ENCODE data around the gene PATJ. TPM values are rescaled to one million over a fixed set of nuclear protein-coding genes. Genes with fewer than 3 reads are reported as not detected.

PATJ gene
- total RNA-seq, 1 experiment from 2014 or later: 47.3 TPM

GRCh38 chr1:62037274-62037673, 295.0 kb downstream of the PATJ start:
- Mint-ChIP-seq H3K4me1 (peaks cover 49 to 57% of the 10 kb centered on the region in 2 experiments), H3K36me3 (ENCODE audit: insufficient read depth in 1 of 3, low read depth in 3 of 3) (no peaks in the 10 kb centered on the region), H3K4me3 (no peak overlapping the region), H3K9me3 (no peaks in the 10 kb centered on the region), H3K27ac (no peak overlapping the region), H3K27me3 (ENCODE audit: low read depth) (no peaks in the 10 kb centered on the region)
- no peaks in the 10 kb centered on the region for H3K23me2 ChIP-seq (ENCODE audit: insufficient read length, low read depth, low read length, poor library complexity, severe bottlenecking)
- no peak overlapping the region for H2BK15ac ChIP-seq (ENCODE audit: low read depth, low read length)
- no peak for DNase-seq
- no peaks in the 10 kb centered on the region for H3K27me3 ChIP-seq (ENCODE audit: insufficient read depth, low read length)
- no peak overlapping the region for H4K5ac ChIP-seq (ENCODE audit: insufficient read length, low read depth, low read length)
- no peak overlapping the region for H2AFZ ChIP-seq (ENCODE audit: low read length)
- H2BK120ac ChIP-seq (ENCODE audit: low read depth, low read length, poor library complexity, severe bottlenecking): no peak overlapping the region
- H3K4ac ChIP-seq (ENCODE audit: low read depth, low read length): no peak overlapping the region
- no peak overlapping the region for H3K56ac ChIP-seq (ENCODE audit: insufficient read length, low read depth, low read length)
- H3T11ph ChIP-seq (ENCODE audit: low read length): no peak overlapping the region
- no peak overlapping the region for H3K14ac ChIP-seq (ENCODE audit: insufficient read depth, low read length)
- no peaks in the 10 kb centered on the region for H4K20me1 ChIP-seq (ENCODE audit: control insufficient read depth, insufficient read depth, insufficient read length)
- no peaks in the 10 kb centered on the region for H3K9me3 ChIP-seq (ENCODE audit: control insufficient read depth, low read depth, low read length)
- no peaks in the 10 kb centered on the region for H3K79me2 ChIP-seq (ENCODE audit: insufficient read depth, low read length)
- no peak overlapping the region for H3K23ac ChIP-seq (ENCODE audit: insufficient read length, low read depth, low read length)
- WGBS (ENCODE audit: extremely low coverage, insufficient read length, low lambda C conversion rate): no CpG with 5 or more reads among the region's 1 CpG
- peaks cover 13% of the 10 kb centered on the region; the same call in 1 of the 2 replicates for H3K4me1 ChIP-seq (ENCODE audit: insufficient read depth, low read length)
- no peak overlapping the region for H3K9ac ChIP-seq (ENCODE audit: extremely low read depth, insufficient read length, low read length)
- no peak overlapping the region for H4K8ac ChIP-seq (replicated peaks; ENCODE audit: insufficient read length, low read depth, low read length)
- no peak overlapping the region for H3K18ac ChIP-seq (ENCODE audit: insufficient read length, low read depth, low read length)
- H3K79me1 ChIP-seq (ENCODE audit: insufficient read depth, low read depth, low read length, poor library complexity, severe bottlenecking): no peaks in the 10 kb centered on the region
- no peak overlapping the region for H2BK5ac ChIP-seq (ENCODE audit: insufficient read length, low read length)
- H2BK20ac ChIP-seq (ENCODE audit: low read depth, low read length, poor library complexity, severe bottlenecking): no peak overlapping the region
- no peak for TF ChIP-seq CTCF (conservative IDR thresholded peaks at IDR 0.05)
- H2BK12ac ChIP-seq (ENCODE audit: insufficient read length, low read depth, low read length): no peak overlapping the region
- no peak overlapping the region for H2AK5ac ChIP-seq (ENCODE audit: insufficient read length, low read length)
- H3K4me2 ChIP-seq (ENCODE audit: insufficient read depth, insufficient read length, low read length): no peak overlapping the region
- no peak overlapping the region for H4K91ac ChIP-seq (ENCODE audit: insufficient read length, low read depth, low read length)
- no peak overlapping the region for H3K27ac ChIP-seq (ENCODE audit: insufficient read length, low read depth, low read length)

Data from H9 (cell line).